ENCODE results near the gene WDR41. TPM values are rescaled to one million over a fixed set of nuclear protein-coding genes. Genes with fewer than 3 reads are reported as not detected.
"Not testable (repeated sequence)": the region's sequence is repeated elsewhere in the genome, so short reads cannot be mapped to it uniquely, and the experiment has no call there.

Gene WDR41
- total RNA-seq, 2 donors from 2014 or later = 42.7 to 47.2 TPM

DNA sequence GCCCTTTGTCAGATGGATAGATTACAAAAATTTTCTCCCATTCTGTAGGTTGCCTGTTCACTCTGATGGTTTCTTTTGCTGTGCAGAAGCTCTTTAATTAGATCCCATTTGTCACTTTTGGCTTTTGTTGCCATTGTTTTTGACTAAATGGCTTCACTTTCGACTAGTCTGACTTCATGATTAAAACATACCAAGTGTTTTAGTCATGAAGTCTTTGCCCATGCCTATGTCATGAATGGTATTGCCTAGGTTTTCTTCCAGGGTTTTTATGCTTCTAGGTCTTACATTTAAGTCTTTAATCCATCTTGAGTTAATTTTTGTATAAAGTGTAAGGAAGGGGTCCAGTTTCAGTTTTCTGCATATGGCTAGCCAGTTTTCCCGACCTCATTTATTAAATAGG is 108.8 kb downstream of the WDR41 start:
- DNase-seq (ENCODE audit: low spot score); intact Hi-C loops (cut with DNase I): not testable (repeated sequence)

Other genes with a start within 250 kb of the WDR41 start
- gene OTP, start 146.4 kb upstream of the WDR41 start, total RNA-seq = not detected

All from posterior vena cava (tissue), 2 donors.